Endothelial cell of umbilical vein (primary cell): ENCODE data around the gene SAMD4B. TPM values are rescaled to one million over a fixed set of nuclear protein-coding genes. Genes with fewer than 3 reads are reported as not detected.

ENCODE experiments used
- BruUV-seq: library from RNA; stranded (reverse); fragments of 400-500 nt; replicated peaks from 2 replicates; lab custom pipeline; 2021; lab: Mats Ljungman, UMichigan
- CTCF ChIA-PET: fragments of 300-600, 350-600 bp; sonication (Branson Sonifier 250); formaldehyde crosslinking; loops from one replicate; lab custom pipeline; 2021; ENCODE audit warnings: antibody characterized with exemption, inconsistent platforms; lab: Charles Lee
- POLR2A ChIA-PET: fragments of 300-600, 350-600 bp; sonication (Branson Sonifier 250); formaldehyde crosslinking; loops from one replicate; lab custom pipeline; 2021; ENCODE audit warnings: antibody characterized with exemption, inconsistent platforms; lab: Charles Lee
- DNase-seq: peaks from one replicate; pipeline ENCODE4 v3.0.0-alpha.2; 2011; ENCODE audit warnings: low read depth, low spot score
- FAIRE-seq: peaks from 2 replicates; lab custom pipeline; 2011; peaks lifted over from hg19 to GRCh38; lab: Jason Lieb, UNC
- H2AFZ ChIP-seq: 2 replicates; pipeline ENCODE4 v1.6.0; 2012; ENCODE audit warnings: low read depth, low read length, control low read depth, inconsistent platforms
- H3K27ac ChIP-seq: 2 replicates; pipeline ENCODE4 v1.5.1; 2011; ENCODE audit warnings: low read depth, mild to moderate bottlenecking, control low read depth, low read length, moderate library complexity; ENCODE audit not compliant: insufficient read depth
- H3K27me3 ChIP-seq, 2 experiments: 2 replicates each; pipeline versions ENCODE4 v1.6.0 to v1.6.1; 2011; ENCODE audit warnings: low read length in 2 of 2, mixed read lengths in 1 of 2; ENCODE audit not compliant: control insufficient read depth in 2 of 2, insufficient read depth in 2 of 2
- H3K36me3 ChIP-seq, 2 experiments: 2 replicates in 1 of 2; 3 replicates in 1 of 2; pipeline ENCODE4 v1.5.1; 2011; ENCODE audit warnings: low read length in 2 of 2, mild to moderate bottlenecking in 1 of 2, moderate library complexity in 1 of 2; ENCODE audit not compliant: control insufficient read depth in 2 of 2, insufficient read depth in 2 of 2; ENCODE audit errors: extremely low read depth in 1 of 2
- H3K4me1 ChIP-seq: 3 replicates; pipeline ENCODE4 v1.5.1; 2011; ENCODE audit warnings: mild to moderate bottlenecking, low read length; ENCODE audit not compliant: control insufficient read depth, insufficient read depth; ENCODE audit errors: extremely low read depth
- H3K4me2 ChIP-seq: 2 replicates; pipeline ENCODE4 v1.6.1; 2011; ENCODE audit warnings: low read length, control low read depth, mixed read lengths; ENCODE audit not compliant: insufficient read depth
- H3K4me3 ChIP-seq, 3 experiments: fragments of 200-600 bp in 1 of 3; sonication (generic), shearing (Covaris generic) in 1 of 3; replicated peaks in 1 of 3; 2 replicates each; pipeline ENCODE4 v1.5.1; 2011 to 2016; ENCODE audit warnings: control low read depth in 3 of 3, low read length in 3 of 3, mild to moderate bottlenecking in 2 of 3, inconsistent platforms in 1 of 3, low read depth in 1 of 3, moderate library complexity in 1 of 3; ENCODE audit not compliant: insufficient read depth in 1 of 3
- H3K79me2 ChIP-seq: 2 replicates; pipeline ENCODE4 v1.6.0; 2012; ENCODE audit warnings: low read length, inconsistent platforms; ENCODE audit not compliant: control insufficient read depth, insufficient read depth
- H3K9ac ChIP-seq: replicated peaks from 2 replicates; pipeline ENCODE3; 2011; ENCODE audit warnings: low read length, control low read depth; ENCODE audit not compliant: insufficient read depth; ENCODE audit errors: extremely low read depth
- H3K9me1 ChIP-seq: replicated peaks from 3 replicates; pipeline ENCODE4 v1.6.0; 2011; ENCODE audit warnings: mild to moderate bottlenecking, low read length; ENCODE audit not compliant: control insufficient read depth, insufficient read depth; ENCODE audit errors: extremely low read depth
- H3K9me3 ChIP-seq: replicated peaks from 2 replicates; pipeline ENCODE4 v1.5.1; 2012; ENCODE audit warnings: low read length, inconsistent platforms; ENCODE audit not compliant: control insufficient read depth, insufficient read depth
- H4K20me1 ChIP-seq: replicated peaks from 2 replicates; pipeline ENCODE3; 2011; ENCODE audit warnings: mild to moderate bottlenecking, low read length; ENCODE audit not compliant: control insufficient read depth, insufficient read depth; ENCODE audit errors: extremely low read depth
- EZH2 ChIP-seq: IDR thresholded peaks from 2 replicates; pipeline ENCODE4 v1.6.1; 2012; ENCODE audit warnings: borderline replicate concordance, low read depth, mild to moderate bottlenecking, moderate library complexity, low read length, inconsistent platforms; ENCODE audit not compliant: severe bottlenecking
- FOS ChIP-seq: IDR thresholded peaks from 2 replicates; pipeline ENCODE4 v1.6.1; 2011; ENCODE audit warnings: mild to moderate bottlenecking, low read length, moderate library complexity, borderline replicate concordance; ENCODE audit not compliant: insufficient read depth
- GATA2 ChIP-seq: IDR thresholded peaks from 2 replicates; pipeline ENCODE4 v1.7.0; 2011; ENCODE audit warnings: low read depth, mild to moderate bottlenecking, moderate library complexity, mixed read lengths, low read length; ENCODE audit not compliant: insufficient read length, insufficient read depth
- MYC ChIP-seq: IDR thresholded peaks from one replicate; pipeline ENCODE4 v1.6.1; 2011; ENCODE audit warnings: mild to moderate bottlenecking, low read depth, low read length
- POLR2A ChIP-seq: IDR thresholded peaks from 2 replicates; pipeline ENCODE4 v1.6.1; 2012; ENCODE audit warnings: low read depth, mild to moderate bottlenecking, control low read depth, low read length
- POLR2AphosphoS5 ChIP-seq: IDR thresholded peaks from 2 replicates; pipeline ENCODE4 v1.6.1; 2012; ENCODE audit warnings: low read depth, mild to moderate bottlenecking, control low read depth, low read length, moderate library complexity; ENCODE audit not compliant: insufficient read depth
- dilution Hi-C: fragments of 300-500 bp; cut with MboI; formaldehyde crosslinking; loops from one replicate; pipeline ENCODE4 v1.15.0; 2019; ENCODE audit warnings: low sequenced_read_pairs; ENCODE audit not compliant: extremely low pct_ligation_motif_present
- intact Hi-C: fragments of 100-400 bp; cut with micrococcal nuclease; formaldehyde crosslinking; loops from one replicate; pipeline ENCODE4 v1.10.0; 2022
- polyA plus RNA-seq, 4 experiments: library from polyadenylated mRNA; depleted of rRNA in 3 of 4; stranded (reverse) in 3 of 4; unstranded in 1 of 4; fragments of >200 nt; gene quantifications; 2 replicates each; pipeline versions ENCODE4 v1.2.1 to v1.2.3, GENCODE V29; 2011 to 2012; ENCODE audit warnings: missing spikeins in 1 of 4
- total RNA-seq: library from RNA; stranded (reverse); gene quantifications from 2 replicates; pipeline ENCODE4 v1.2.3, GENCODE V29; 2021

Gene SAMD4B
- total and polyA plus RNA-seq, 2 donors (not counting 3 experiments of a cell fraction or from before 2014, with no cell fraction given) = 82.1 to 84.2 TPM

DNA sequence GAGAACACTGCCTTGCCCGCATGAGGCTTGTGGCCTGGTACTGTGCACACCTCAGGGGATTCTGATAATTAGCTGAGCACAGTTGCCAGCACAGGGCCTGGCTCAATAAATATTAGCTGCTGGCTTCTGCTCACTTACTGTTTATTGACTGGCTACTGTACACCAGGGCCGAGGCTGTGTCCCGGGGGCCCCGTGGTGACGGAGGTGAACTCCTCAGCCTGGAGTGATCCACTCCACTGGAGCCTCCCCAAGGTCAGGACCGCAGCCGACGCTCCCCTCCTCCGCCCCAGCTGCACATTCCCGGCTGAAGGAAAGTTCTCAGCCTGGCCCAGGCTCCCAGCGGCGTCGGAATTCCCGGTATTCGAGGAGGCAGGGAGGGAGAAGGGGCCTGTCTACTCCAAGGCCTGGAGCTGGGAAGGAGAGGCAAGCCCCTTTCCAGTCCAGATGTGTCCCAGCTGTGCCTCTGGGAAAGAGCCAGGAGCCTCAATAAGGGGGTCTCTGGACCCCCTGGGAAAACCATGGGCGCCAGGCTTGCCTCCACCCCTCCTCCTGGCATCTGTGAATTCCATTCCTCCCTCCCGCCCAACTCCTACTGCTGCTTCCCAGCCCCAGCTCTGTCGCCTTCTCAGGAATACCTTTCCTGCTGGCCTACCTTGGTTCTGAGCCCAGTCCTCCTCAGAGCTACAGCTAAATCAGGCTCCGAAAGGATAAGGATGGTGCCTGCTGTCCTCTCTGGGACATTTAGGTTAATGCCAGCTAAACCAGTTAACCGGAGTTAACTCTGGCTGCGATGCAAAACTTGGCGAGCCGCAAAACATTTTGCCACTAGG is 86.3 kb downstream of the SAMD4B start:
- Histone ChIP-seq H3K27ac (peak overlapping the region; percentile 57), H3K9me3 (no peaks in the 10 kb centered on the region), H4K20me1 (no peaks in the 10 kb centered on the region), H3K4me3 (no peak overlapping the region), H3K4me2 (no peak overlapping the region), H2AFZ (peak overlapping the region; percentile 14), H3K9ac (peak overlapping the region; percentile 38), H3K79me2 (peaks cover 9% of the 10 kb centered on the region), H3K27me3 (no peaks in the 10 kb centered on the region), H3K9me1 (no peaks in the 10 kb centered on the region), H3K4me1 (peaks cover 17% of the 10 kb centered on the region), H3K36me3 (peaks cover 12 to 19% of the 10 kb centered on the region in 2 experiments)
- intact Hi-C loops (no loop called here), dilution Hi-C loops (no loop called here)
- TF ChIP-seq MYC (no peak), POLR2AphosphoS5 (no peak), EZH2 (no peak), POLR2A (no peak), GATA2 (no peak), FOS (no peak)
- DNase-seq (peak; percentile 86), FAIRE-seq (peak; percentile 72)
- CTCF ChIA-PET = interaction anchor here (1.1 to 5.2 kb wide), 5 partner anchors 8 to 46 kb away, joined by 3 to 29 read pairs (median 3); partner anchors contain the start of gene PLEKHG2
- no TSS peak for BruUV-seq
- POLR2A ChIA-PET = interaction anchor here (1.7 to 2.5 kb wide), 2 partner anchors 7 to 15 kb away, joined by 8 to 10 read pairs; partner anchors contain the start of gene RPS16
